HEK293T (cell line): ENCODE results near the gene PITPNB.

Experiments used
- ARNT ChIP-seq: fragments of 450-650 bp; IDR thresholded peaks from 2 replicates; pipeline ENCODE4 v1.6.1; 2017; ENCODE audit warnings: mild to moderate bottlenecking
- BHLHE40 ChIP-seq: fragments of 450-650 bp; IDR thresholded peaks from 2 replicates; pipeline ENCODE4 v1.6.1; 2016; ENCODE audit warnings: mild to moderate bottlenecking, moderate library complexity, borderline replicate concordance
- CTBP1 ChIP-seq: fragments of 450-650 bp; IDR thresholded peaks from 2 replicates; pipeline ENCODE4 v1.6.1; 2016; ENCODE audit warnings: borderline replicate concordance
- ELF4 ChIP-seq: fragments of 450-650 bp; IDR thresholded peaks from 2 replicates; pipeline ENCODE4 v1.6.1; 2017; ENCODE audit warnings: antibody characterized with exemption
- FOXA1 ChIP-seq: fragments of 450-650 bp; IDR thresholded peaks from 2 replicates; pipeline ENCODE4 v1.6.1; 2016; ENCODE audit warnings: mild to moderate bottlenecking
- FOXK2 ChIP-seq: fragments of 450-650 bp; IDR thresholded peaks from 2 replicates; pipeline ENCODE4 v1.6.1; 2016; ENCODE audit warnings: mild to moderate bottlenecking
- FOXM1 ChIP-seq: fragments of 450-650 bp; IDR thresholded peaks from 2 replicates; pipeline ENCODE4 v1.6.1; 2017; ENCODE audit warnings: mild to moderate bottlenecking, borderline replicate concordance
- HDGF ChIP-seq: fragments of 450-650 bp; IDR thresholded peaks from 2 replicates; pipeline ENCODE4 v1.6.1; 2017; ENCODE audit warnings: antibody characterized with exemption, borderline replicate concordance
- L3MBTL2 ChIP-seq: fragments of 450-650 bp; conservative IDR thresholded peaks from 2 replicates; pipeline ENCODE4 v1.6.1; 2016; ENCODE audit warnings: mild to moderate bottlenecking
- NFRKB ChIP-seq: fragments of 450-650 bp; IDR thresholded peaks from 2 replicates; pipeline ENCODE4 v1.6.1; 2016; ENCODE audit warnings: mild to moderate bottlenecking, moderate library complexity
- SP1 ChIP-seq: fragments of 450-650 bp; IDR thresholded peaks from 2 replicates; pipeline ENCODE4 v1.6.1; 2017
- SUZ12 ChIP-seq: fragments of 450-650 bp; IDR thresholded peaks from 2 replicates; pipeline ENCODE4 v1.6.1; 2016; ENCODE audit warnings: mild to moderate bottlenecking
- TARDBP ChIP-seq: fragments of 450-650 bp; IDR thresholded peaks from 2 replicates; pipeline ENCODE4 v1.6.1; 2016
- ZNF384 ChIP-seq: fragments of 450-650 bp; IDR thresholded peaks from 2 replicates; pipeline ENCODE4 v1.6.1; 2016

- no peak for TF ChIP-seq L3MBTL2
- TF ChIP-seq TARDBP: no peak
- no peak for TF ChIP-seq FOXK2
- no peak for TF ChIP-seq BHLHE40
- no peak for TF ChIP-seq CTBP1
- TF ChIP-seq FOXM1: no peak
- TF ChIP-seq SP1: no peak
- TF ChIP-seq HDGF: no peak
- no peak for TF ChIP-seq ARNT
- no peak for TF ChIP-seq SUZ12
- TF ChIP-seq NFRKB: no peak
- no peak for TF ChIP-seq FOXA1
- no peak for TF ChIP-seq ELF4
- TF ChIP-seq ZNF384: no peak
These were observed 47.6 kb downstream of the PITPNB start for GRCh38 chr22:27871306-27872014.
